GM12801 (cell line): ENCODE measurements around the gene PLA2G4D.

Source experiments
- CTCF ChIP-seq: IDR thresholded peaks from one replicate; pipeline ENCODE4 v1.5.1; 2011; ENCODE audit warnings: control low read depth; ENCODE audit not compliant: insufficient read length; ENCODE audit errors: extremely low read depth

Gene PLA2G4D

GRCh38 chr15:42053010-42053409, 41.4 kb downstream of the PLA2G4D start:
- TF ChIP-seq CTCF = no peak

GRCh38 chr15:42050484-42051255, 43.7 kb downstream of the PLA2G4D start:
- TF ChIP-seq CTCF = no peak

- TF ChIP-seq CTCF = no peak
These were observed 45.6 kb downstream of the PLA2G4D start for GRCh38 chr15:42048821-42049200.

GRCh38 chr15:42048080-42048820, 46.1 kb downstream of the PLA2G4D start:
- no peak for TF ChIP-seq CTCF

- no peak for TF ChIP-seq CTCF
These were observed 47.8 kb downstream of the PLA2G4D start for GRCh38 chr15:42046597-42046996.

- TF ChIP-seq CTCF = no peak
These were observed 49.1 kb downstream of the PLA2G4D start for GRCh38 chr15:42045211-42045615.

GRCh38 chr15:42042602-42043400, 51.6 kb downstream of the PLA2G4D start:
- no peak for TF ChIP-seq CTCF
